HepG2 (cell line): Measurements from ENCODE around the gene LDLRAD4. TPM values are rescaled to one million over a fixed set of nuclear protein-coding genes. Genes with fewer than 3 reads are reported as not detected.

Source experiments
- TEAD3 ChIP-seq: optimal IDR thresholded peaks from 2 replicates; pipeline ENCODE3; 2016; ENCODE audit warnings: borderline replicate concordance
- polyA plus RNA-seq, 8 experiments: library from polyadenylated mRNA; depleted of rRNA in 3 of 8; stranded (reverse) in 7 of 8; unstranded in 1 of 8; fragments of >200 nt; fragmentation: Illumina TruSeq in 4 of 8; extraction: Trizol in 4 of 8; gene quantifications; 2 replicates each; pipeline versions ENCODE4 v1.2.1 to v1.2.3, GENCODE V29; 2011 to 2016; ENCODE audit warnings: low read depth in 4 of 8, missing spikeins in 1 of 8, mixed read lengths in 1 of 8; ENCODE audit not compliant: insufficient read depth in 1 of 8
- total RNA-seq, 5 experiments: library from RNA; depleted of rRNA; stranded (reverse); fragments of >200 nt; fragmentation: Illumina TruSeq; extraction: Trizol; gene quantifications; 2 replicates each; pipeline ENCODE4 v1.2.3, GENCODE V29; 2016; ENCODE audit warnings: low read depth in 1 of 5
- TF ChIP-seq, protein P1 (sequence below), 2 experiments: fragments of 450-650 bp in 1 of 2; sonication (generic) in 1 of 2; formaldehyde crosslinking in 1 of 2; IDR thresholded peaks; 2 replicates each; pipeline versions ENCODE4 v1.6.1 to v1.8.0; 2016 to 2022; ENCODE audit warnings: antibody characterized with exemption in 1 of 2, mild to moderate bottlenecking in 1 of 2, missing genetic modification reagents in 1 of 2
- TF ChIP-seq, protein P2 (sequence below): sonication (generic); formaldehyde crosslinking; IDR thresholded peaks from 2 replicates; pipeline ENCODE4 v1.9.0; 2021; ENCODE audit warnings: missing genetic modification reagents, mild to moderate bottlenecking, borderline replicate concordance

LDLRAD4 gene
- total and polyA plus RNA-seq, 2 of the 13 experiments (the other 11 are each of a cell fraction or from before 2014, with no cell fraction given), result 13.6 to 20.9 TPM

DNA sequence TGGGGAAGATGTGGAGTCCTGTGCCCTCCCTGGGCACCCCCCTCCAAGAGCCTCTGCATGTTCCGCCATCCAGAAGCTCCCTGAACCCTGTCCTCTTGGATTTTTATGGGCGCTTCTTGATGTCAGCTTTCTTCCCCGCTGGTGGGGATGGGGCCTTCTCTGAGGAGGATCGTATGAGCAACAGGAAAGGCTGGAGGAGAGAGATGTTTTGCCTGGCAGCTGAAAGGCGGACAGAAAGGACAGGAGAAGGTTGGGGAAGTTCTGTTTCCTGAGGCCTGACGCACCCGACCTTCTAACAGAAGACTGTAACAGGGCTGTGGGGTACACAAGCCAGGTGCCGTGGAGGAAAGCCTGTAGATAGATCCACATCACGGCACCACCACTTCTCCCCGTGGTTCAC is 238.8 kb downstream of the LDLRAD4 start (continued):
- TF ChIP-seq, protein P1, sequence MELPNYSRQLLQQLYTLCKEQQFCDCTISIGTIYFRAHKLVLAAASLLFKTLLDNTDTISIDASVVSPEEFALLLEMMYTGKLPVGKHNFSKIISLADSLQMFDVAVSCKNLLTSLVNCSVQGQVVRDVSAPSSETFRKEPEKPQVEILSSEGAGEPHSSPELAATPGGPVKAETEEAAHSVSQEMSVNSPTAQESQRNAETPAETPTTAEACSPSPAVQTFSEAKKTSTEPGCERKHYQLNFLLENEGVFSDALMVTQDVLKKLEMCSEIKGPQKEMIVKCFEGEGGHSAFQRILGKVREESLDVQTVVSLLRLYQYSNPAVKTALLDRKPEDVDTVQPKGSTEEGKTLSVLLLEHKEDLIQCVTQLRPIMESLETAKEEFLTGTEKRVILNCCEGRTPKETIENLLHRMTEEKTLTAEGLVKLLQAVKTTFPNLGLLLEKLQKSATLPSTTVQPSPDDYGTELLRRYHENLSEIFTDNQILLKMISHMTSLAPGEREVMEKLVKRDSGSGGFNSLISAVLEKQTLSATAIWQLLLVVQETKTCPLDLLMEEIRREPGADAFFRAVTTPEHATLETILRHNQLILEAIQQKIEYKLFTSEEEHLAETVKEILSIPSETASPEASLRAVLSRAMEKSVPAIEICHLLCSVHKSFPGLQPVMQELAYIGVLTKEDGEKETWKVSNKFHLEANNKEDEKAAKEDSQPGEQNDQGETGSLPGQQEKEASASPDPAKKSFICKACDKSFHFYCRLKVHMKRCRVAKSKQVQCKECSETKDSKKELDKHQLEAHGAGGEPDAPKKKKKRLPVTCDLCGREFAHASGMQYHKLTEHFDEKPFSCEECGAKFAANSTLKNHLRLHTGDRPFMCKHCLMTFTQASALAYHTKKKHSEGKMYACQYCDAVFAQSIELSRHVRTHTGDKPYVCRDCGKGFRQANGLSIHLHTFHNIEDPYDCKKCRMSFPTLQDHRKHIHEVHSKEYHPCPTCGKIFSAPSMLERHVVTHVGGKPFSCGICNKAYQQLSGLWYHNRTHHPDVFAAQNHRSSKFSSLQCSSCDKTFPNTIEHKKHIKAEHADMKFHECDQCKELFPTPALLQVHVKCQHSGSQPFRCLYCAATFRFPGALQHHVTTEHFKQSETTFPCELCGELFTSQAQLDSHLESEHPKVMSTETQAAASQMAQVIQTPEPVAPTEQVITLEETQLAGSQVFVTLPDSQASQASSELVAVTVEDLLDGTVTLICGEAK (IDR thresholded peaks at IDR 0.05), result no peak
- TF ChIP-seq, protein P1 (CRISPR knock-in tag; IDR thresholded peaks at IDR 0.05), result no peak
- TF ChIP-seq, protein P2, sequence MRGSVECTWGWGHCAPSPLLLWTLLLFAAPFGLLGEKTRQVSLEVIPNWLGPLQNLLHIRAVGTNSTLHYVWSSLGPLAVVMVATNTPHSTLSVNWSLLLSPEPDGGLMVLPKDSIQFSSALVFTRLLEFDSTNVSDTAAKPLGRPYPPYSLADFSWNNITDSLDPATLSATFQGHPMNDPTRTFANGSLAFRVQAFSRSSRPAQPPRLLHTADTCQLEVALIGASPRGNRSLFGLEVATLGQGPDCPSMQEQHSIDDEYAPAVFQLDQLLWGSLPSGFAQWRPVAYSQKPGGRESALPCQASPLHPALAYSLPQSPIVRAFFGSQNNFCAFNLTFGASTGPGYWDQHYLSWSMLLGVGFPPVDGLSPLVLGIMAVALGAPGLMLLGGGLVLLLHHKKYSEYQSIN, result no peak
- TF ChIP-seq TEAD3, result no peak
